Activated CD4-positive, alpha-beta T cell treated with anti-CD3 and anti-CD28 coated beads for 36 hours (primary cell): ENCODE data around the gene ITPR2. TPM values are rescaled to one million over a fixed set of nuclear protein-coding genes. Genes with fewer than 3 reads are reported as not detected.
"Not testable (repeated sequence)": the region's sequence is repeated elsewhere in the genome, so short reads cannot be mapped to it uniquely, and the experiment has no call there.

Source experiments
- ATAC-seq: fragments of 200-7000 bp; cut with Tn5 transposase; one replicate; pipeline ENCODE4 v1.10.0; 2021; ENCODE audit warnings: mild to moderate bottlenecking, moderate library complexity
- CTCF ChIA-PET: fragments of 350-600 bp; sonication (Branson Sonifier 250); formaldehyde crosslinking; loops from one replicate; lab custom pipeline; 2021; ENCODE audit warnings: antibody characterized with exemption; lab: Charles Lee
- POLR2A ChIA-PET: fragments of 350-600 bp; sonication (Branson Sonifier 250); formaldehyde crosslinking; loops from one replicate; lab custom pipeline; 2021; ENCODE audit warnings: antibody characterized with exemption, inconsistent platforms; lab: Charles Lee
- DNase-seq: peaks from one replicate; pipeline ENCODE4 v3.0.0-alpha.2; 2020
- H3K27ac Mint-ChIP-seq: one replicate; pipeline ENCODE4 v1.8.0; 2021; ENCODE audit warnings: mixed read lengths
- H3K27me3 Mint-ChIP-seq: one replicate; pipeline ENCODE4 v1.8.0; 2021; ENCODE audit warnings: mixed read lengths
- H3K36me3 Mint-ChIP-seq: one replicate; pipeline ENCODE4 v1.8.0; 2021; ENCODE audit warnings: low read depth, mixed read lengths
- H3K4me1 Mint-ChIP-seq: one replicate; pipeline ENCODE4 v1.8.0; 2021; ENCODE audit warnings: mixed read lengths
- H3K4me3 Mint-ChIP-seq: one replicate; pipeline ENCODE4 v1.8.0; 2021; ENCODE audit warnings: mild to moderate bottlenecking, moderate library complexity, mixed read lengths
- H3K9me3 Mint-ChIP-seq: one replicate; pipeline ENCODE4 v1.8.0; 2021; ENCODE audit warnings: low read depth, mixed read lengths
- intact Hi-C, 2 experiments: fragments of 100-400 bp; cut with DNase I in 1 of 2; cut with micrococcal nuclease in 1 of 2; formaldehyde crosslinking; loops; one replicate each; pipeline versions ENCODE4 v1.14.2 to v1.15.1; 2022 to 2024; cut with DNase I, micrococcal nuclease
- total RNA-seq, 2 experiments: library from RNA; stranded (reverse); gene quantifications; one replicate each; pipeline ENCODE4 v1.2.3, GENCODE V29; 2021

The ITPR2 gene
- total RNA-seq, 2 experiments from 2014 or later: 27.3 to 28.6 TPM

DNA sequence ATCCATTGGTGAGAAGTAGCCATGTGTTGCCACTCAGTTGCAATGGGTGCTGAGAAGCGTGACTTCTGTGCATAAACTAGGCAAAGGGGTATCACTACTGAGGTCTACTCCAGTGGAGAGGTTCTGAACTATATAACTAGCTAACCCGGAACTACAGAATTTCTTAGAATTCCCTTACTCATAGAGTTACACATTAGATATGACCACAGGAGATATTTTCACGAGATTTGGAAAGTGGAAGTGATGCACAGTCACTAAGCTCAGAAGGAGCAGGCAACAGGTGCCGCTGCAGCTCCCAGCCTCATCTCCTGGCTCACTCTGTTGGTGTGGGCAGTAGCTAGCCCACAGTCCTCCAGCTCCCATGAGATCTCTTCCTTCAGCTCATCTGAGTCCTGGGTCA lies 501.0 kb downstream of the ITPR2 start:
- ATAC-seq (no peak), DNase-seq (no peak)
- Mint-ChIP-seq H3K36me3 (peaks cover 6% of the 10 kb centered on the region), H3K9me3 (peaks cover 5% of the 10 kb centered on the region), H3K27me3 (peaks cover 6% of the 10 kb centered on the region), H3K4me3 (no peak overlapping the region), H3K4me1 (no peaks in the 10 kb centered on the region), H3K27ac (no peak overlapping the region)
- ChIA-PET POLR2A (no interaction called here), CTCF (no interaction called here)
- intact Hi-C loops: no loop called here

DNA sequence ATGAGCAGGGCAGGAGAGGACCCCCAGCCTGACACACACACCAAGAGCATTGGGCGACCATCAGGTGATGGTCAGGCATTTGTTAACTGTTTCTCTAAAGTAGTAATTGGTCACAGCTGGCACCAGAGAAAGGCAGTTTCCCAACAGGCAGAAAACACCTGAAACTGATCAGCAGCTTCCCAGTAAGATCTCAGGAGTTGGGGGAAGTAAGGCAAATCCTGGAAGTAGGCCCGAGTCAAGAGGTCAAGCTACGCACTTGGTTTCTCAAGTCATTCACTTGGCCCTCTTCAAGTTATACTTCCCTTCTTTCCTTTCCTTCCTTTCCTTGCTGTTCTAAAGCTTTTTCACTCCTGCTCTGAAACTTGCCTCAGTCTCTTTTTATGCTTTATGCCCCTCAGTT lies 501.9 kb downstream of the ITPR2 start:
- ATAC-seq (no peak), DNase-seq (no peak)
- H3K4me1 Mint-ChIP-seq: no peaks in the 10 kb centered on the region
- H3K36me3 Mint-ChIP-seq: peaks cover 6% of the 10 kb centered on the region
- peaks cover 7% of the 10 kb centered on the region for H3K27me3 Mint-ChIP-seq
- intact Hi-C loops: no loop called here
- POLR2A ChIA-PET: no interaction called here
- CTCF ChIA-PET: no interaction called here
- H3K27ac Mint-ChIP-seq: no peak overlapping the region
- no peak overlapping the region for H3K4me3 Mint-ChIP-seq
- peaks cover 5% of the 10 kb centered on the region for H3K9me3 Mint-ChIP-seq

DNA sequence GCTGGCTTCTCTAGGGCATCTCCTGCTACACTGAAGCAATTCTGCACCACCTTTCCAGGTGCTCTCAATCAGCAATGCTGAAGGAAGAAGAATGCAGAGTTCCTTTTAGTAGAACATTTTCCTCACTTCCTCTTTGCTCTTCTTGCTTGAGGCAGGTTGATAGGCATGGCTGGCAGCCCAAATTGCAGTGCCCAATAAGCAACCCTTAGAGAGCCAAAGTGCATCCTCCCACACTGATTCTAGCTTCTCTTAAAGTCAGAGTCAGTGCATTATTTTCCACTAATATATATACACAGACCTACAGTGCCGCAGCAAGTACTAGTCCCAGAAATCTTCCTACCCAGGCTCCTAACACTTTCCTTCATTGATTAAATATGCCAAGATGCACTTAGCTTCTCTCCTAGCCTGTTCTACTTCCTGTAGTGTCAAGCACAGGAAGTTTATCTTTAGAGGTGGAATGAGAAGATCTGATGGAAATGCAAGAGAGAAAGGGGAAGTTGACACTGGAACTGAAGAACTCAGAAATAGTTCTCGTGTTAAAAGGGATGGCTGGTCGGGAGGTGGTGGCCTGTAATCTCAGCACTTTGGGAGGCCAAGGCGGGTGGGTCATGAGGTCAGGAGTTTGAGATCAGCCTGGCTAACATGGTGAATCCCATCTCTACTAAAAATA lies 504.9 kb downstream of the ITPR2 start:
- Mint-ChIP-seq H3K4me3 (no peak overlapping the region), H3K4me1 (no peaks in the 10 kb centered on the region), H3K27me3 (peaks cover 7% of the 10 kb centered on the region), H3K9me3 (peaks cover 4% of the 10 kb centered on the region), H3K27ac (no peak overlapping the region), H3K36me3 (no peaks in the 10 kb centered on the region)
- ATAC-seq (no peak), DNase-seq (no peak)
- intact Hi-C loops: no loop called here
- CTCF ChIA-PET: interaction anchor here (0.5 kb wide), 1 partner anchor 169 kb away, joined by 3 read pairs; no protein-coding TSS in a partner anchor
- POLR2A ChIA-PET: no interaction called here

DNA sequence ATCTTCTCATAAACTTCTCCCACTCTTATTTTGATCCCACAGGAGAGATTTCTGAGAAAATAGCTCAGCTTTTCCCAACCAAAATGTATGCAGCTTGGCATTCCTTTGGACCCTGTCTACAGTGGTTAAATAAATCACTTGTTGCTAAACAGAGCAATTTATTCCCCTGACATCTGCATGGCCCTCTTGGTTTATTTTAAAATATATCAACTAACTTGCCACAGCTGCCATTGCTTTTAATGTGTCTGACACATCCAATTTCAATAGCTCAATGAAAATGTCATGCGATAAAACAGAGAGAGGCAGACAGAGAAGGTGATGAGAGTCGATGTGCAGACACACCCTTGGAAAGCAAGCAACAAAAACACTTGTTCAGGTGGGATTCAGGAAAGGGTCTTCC lies 509.3 kb downstream of the ITPR2 start:
- Mint-ChIP-seq H3K36me3 (peaks cover 2% of the 10 kb centered on the region), H3K27me3 (peaks cover 6% of the 10 kb centered on the region), H3K9me3 (peaks cover 2% of the 10 kb centered on the region), H3K27ac (no peak overlapping the region), H3K4me3 (no peak overlapping the region), H3K4me1 (peaks cover under 1% of the 10 kb centered on the region)
- ChIA-PET POLR2A (interaction anchor here (0.8 kb wide), 1 partner anchor 116 kb away, joined by 3 read pairs; no protein-coding TSS in a partner anchor), CTCF (no interaction called here)
- intact Hi-C loops: no loop called here
- ATAC-seq: no peak
- DNase-seq: no peak

DNA sequence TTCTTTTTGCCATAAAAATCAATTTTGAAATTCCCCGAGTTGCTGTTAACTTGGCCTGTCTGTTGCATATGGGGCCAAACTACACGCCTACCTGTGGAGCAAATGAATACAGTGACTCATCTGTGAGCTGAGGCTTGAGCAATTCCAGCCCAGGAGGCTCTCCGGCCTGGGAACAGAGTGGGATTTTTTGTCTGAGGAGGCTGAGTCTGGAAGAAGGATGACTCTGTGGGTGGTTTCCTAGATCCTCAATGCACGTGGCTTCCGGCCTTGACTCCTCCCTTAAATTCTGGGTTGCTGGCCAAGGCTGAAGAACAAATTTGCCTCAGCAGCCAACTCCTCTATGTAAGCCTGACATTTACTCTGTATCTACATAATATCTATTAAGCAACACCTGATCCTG lies 513.5 kb downstream of the ITPR2 start:
- Mint-ChIP-seq H3K4me1 (peaks cover 10% of the 10 kb centered on the region), H3K9me3 (peaks cover 8% of the 10 kb centered on the region), H3K4me3 (no peak overlapping the region), H3K27me3 (peaks cover 10% of the 10 kb centered on the region), H3K27ac (no peak overlapping the region), H3K36me3 (peaks cover 2% of the 10 kb centered on the region)
- ChIA-PET POLR2A (no interaction called here), CTCF (no interaction called here)
- ATAC-seq: no peak
- no peak for DNase-seq
- intact Hi-C loops: loop anchor here in 1 of 2 experiments (2.0 kb wide), 1 partner anchor 45 kb away; no protein-coding TSS in a partner anchor

DNA sequence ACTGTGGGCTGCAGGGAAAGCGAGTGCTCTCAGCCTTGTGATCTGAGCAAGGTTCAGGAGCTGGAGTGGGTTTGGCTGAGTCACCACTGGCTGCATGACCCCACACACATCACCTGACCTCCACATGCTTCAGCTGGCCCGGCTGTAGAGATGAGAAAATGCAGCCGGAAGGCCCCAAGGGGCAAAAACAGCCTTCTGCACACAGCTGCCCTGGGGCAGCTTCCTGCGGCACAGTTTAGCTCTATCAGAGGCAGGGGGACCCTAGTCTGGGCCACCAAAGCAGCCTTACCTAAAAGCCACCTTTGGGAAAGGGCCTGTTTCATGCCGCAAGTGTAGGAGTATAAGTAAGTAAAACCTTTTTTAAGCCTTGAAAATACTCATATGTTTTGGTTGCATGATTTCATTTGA lies 514.3 kb downstream of the ITPR2 start:
- peak; percentile 18 for DNase-seq
- no peak overlapping the region for H3K4me3 Mint-ChIP-seq
- H3K36me3 Mint-ChIP-seq: peaks cover 2% of the 10 kb centered on the region

DNA sequence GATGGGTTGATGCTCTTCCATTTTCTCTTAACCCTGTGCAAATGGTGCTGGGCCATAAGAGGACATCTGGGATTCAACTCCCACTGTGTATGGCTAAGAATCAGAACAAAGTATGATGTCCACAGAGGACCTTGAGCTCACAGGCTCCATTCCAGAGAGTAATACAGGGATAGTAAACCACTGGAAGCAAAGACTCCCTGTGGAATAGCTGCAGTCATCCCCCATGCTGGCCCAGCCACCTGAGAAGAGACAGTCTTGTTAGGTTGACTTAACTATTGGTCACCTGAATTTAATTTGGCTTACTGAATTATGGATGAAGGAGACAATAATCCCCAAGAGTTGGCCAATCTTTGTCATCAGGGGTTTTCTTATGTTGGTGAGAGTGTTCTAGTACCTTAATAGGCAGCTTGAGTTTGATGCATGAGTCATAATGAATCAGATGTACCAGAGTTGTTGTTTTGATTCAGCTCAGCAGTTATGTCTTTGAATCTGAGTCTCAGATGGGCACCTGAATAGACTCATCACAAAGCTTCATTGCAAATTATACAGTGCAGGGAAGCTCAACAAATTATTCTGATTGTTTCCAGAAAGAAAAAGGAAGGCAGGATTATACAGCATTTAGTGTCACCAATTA lies 514.9 kb downstream of the ITPR2 start:
- H3K27ac Mint-ChIP-seq: peak overlapping the region; percentile 34
- H3K27me3 Mint-ChIP-seq: peaks cover 15% of the 10 kb centered on the region
- H3K36me3 Mint-ChIP-seq: peaks cover 2% of the 10 kb centered on the region
- peaks cover 10% of the 10 kb centered on the region for H3K4me1 Mint-ChIP-seq
- DNase-seq: no peak
- H3K4me3 Mint-ChIP-seq: no peak overlapping the region
- peak; percentile 99 for ATAC-seq
- ChIA-PET POLR2A (no interaction called here), CTCF (interaction anchor here (0.6 to 1.7 kb wide), 4 partner anchors 18 to 436 kb away, joined by 3 to 5 read pairs (median 4); no protein-coding TSS in a partner anchor)
- peaks cover 15% of the 10 kb centered on the region for H3K9me3 Mint-ChIP-seq
- intact Hi-C loops: loop anchor here in 1 of 2 experiments (2.0 kb wide), 1 partner anchor 43 kb away; no protein-coding TSS in a partner anchor

More for the DNA sequence above, 514.3 kb downstream of the ITPR2 start:
- ATAC-seq: peak; percentile 53
- Mint-ChIP-seq H3K27me3 (peaks cover 10% of the 10 kb centered on the region), H3K27ac (no peak overlapping the region), H3K9me3 (peaks cover 10% of the 10 kb centered on the region), H3K4me1 (peaks cover 10% of the 10 kb centered on the region)
- ChIA-PET CTCF (interaction anchor here (1.6 to 1.7 kb wide), 2 partner anchors 17 to 199 kb away, joined by 5 read pairs; no protein-coding TSS in a partner anchor), POLR2A (no interaction called here)
- intact Hi-C loops: loop anchor here in 1 of 2 experiments (2.0 kb wide), 1 partner anchor 44 kb away; no protein-coding TSS in a partner anchor

DNA sequence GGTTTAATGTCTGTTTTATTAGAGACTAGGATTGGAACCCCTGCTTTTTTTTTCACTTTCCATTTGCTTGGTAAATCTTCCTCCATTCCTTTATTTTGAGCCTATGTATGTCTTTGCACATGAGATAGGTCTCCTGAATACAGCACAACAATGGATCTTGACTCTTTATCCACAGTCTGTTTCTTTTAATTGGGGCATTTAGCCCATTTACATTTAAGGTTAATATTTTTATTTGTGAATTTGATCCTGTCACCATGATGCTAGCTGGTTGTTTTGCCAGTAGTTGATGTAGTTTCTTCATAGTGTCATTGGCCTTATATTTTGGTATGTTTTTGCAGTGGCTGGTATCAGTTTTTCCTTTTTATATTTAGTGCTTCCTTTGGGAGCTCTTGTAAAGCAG lies 518.9 kb downstream of the ITPR2 start:
- POLR2A ChIA-PET, H3K27ac Mint-ChIP-seq, H3K4me1 Mint-ChIP-seq, CTCF ChIA-PET, ATAC-seq, H3K36me3 Mint-ChIP-seq, H3K4me3 Mint-ChIP-seq, DNase-seq, intact Hi-C loops: not testable (repeated sequence)
- Mint-ChIP-seq H3K9me3 (peaks cover 18% of the 10 kb centered on the region), H3K27me3 (peaks cover 15% of the 10 kb centered on the region)

DNA sequence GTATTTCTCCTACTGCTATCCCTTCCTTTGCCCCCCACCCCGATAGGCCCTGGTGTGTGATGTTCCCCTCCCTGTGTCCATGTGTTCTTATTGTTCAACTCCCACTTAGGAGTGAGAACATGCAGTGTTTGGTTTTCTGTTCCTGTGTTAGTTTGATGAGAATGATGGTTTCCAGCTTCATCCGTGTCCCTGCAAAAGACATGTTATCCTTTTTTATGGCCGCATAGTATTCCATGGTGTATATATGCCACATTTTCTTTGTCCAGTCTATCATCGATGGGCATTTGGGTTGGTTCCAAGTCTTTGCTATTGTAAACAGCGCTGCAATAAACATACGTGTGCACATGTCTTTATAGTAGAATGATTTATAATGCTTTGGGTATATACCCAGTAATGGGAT lies 522.5 kb downstream of the ITPR2 start:
- POLR2A ChIA-PET, DNase-seq, H3K4me1 Mint-ChIP-seq, intact Hi-C loops, H3K4me3 Mint-ChIP-seq, ATAC-seq, CTCF ChIA-PET, H3K27ac Mint-ChIP-seq, H3K36me3 Mint-ChIP-seq: not testable (repeated sequence)
- H3K9me3 Mint-ChIP-seq: peaks cover 21% of the 10 kb centered on the region
- H3K27me3 Mint-ChIP-seq: peaks cover 13% of the 10 kb centered on the region

DNA sequence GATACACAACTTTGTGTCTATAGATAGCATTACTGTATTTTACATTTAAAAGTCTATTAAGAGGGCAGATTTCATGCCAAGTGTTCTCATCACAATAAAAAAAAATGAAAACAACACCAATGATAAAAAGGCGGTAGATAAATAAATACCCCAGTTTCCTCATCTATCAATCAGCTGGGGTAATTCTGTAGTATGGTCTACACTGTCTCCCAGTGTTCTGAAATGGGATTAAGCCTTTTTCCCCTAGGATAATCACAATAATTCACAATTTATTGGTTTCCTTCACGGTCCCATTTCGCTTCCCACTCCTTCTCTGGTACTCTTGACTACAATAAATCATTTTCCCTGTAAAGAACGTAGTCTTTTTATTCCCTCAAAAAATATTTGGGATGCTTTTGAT lies 523.4 kb downstream of the ITPR2 start:
- no peak for ATAC-seq
- POLR2A ChIA-PET: no interaction called here

DNA sequence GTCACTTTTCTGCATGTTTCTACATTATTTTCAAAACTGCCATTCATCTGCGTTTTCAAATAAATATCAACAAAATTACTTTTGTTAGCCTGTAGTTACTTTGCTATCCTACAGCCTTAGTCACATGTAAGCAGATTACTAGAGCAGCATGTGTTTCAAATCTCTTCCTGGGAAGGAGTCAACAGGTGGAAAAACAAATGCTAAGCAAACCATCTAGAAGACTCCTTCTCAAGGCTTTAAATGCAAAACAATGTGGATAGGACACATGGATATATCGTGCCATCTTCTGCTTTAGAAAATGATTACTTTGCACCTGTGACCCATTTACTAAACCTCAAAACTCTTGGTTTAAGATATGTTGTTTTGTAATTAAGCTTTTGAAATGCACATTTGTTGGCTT lies 528.7 kb downstream of the ITPR2 start:
- no peak overlapping the region for H3K27ac Mint-ChIP-seq
- ATAC-seq: no peak
- peaks cover 3% of the 10 kb centered on the region for H3K9me3 Mint-ChIP-seq
- peaks cover 10% of the 10 kb centered on the region for H3K27me3 Mint-ChIP-seq
- intact Hi-C loops: no loop called here
- H3K36me3 Mint-ChIP-seq: no peaks in the 10 kb centered on the region
- no peak overlapping the region for H3K4me3 Mint-ChIP-seq
- peaks cover 5% of the 10 kb centered on the region for H3K4me1 Mint-ChIP-seq
- no peak for DNase-seq
- ChIA-PET POLR2A (no interaction called here), CTCF (interaction anchor here (0.6 kb wide), 1 partner anchor 182 kb away, joined by 4 read pairs; no protein-coding TSS in a partner anchor)

More for the DNA sequence above, 523.4 kb downstream of the ITPR2 start:
- Mint-ChIP-seq H3K27ac (no peak overlapping the region), H3K9me3 (peaks cover 16% of the 10 kb centered on the region), H3K27me3 (peaks cover 13% of the 10 kb centered on the region), H3K4me1 (no peaks in the 10 kb centered on the region), H3K36me3 (no peaks in the 10 kb centered on the region), H3K4me3 (no peak overlapping the region)
- CTCF ChIA-PET: no interaction called here
- no peak for DNase-seq
- intact Hi-C loops: no loop called here
